GM12864 (cell line): ENCODE measurements around the gene ACE.

ENCODE experiments used
- DNase-seq: peaks from one replicate; pipeline ENCODE4 v3.0.0-alpha.2; 2011; ENCODE audit warnings: low read depth
- H3K4me3 ChIP-seq: 2 replicates; pipeline ENCODE4 v1.5.1; 2011; ENCODE audit warnings: mild to moderate bottlenecking, low read depth, low read length, control low read depth
- TF ChIP-seq, protein P1 (sequence below): IDR thresholded peaks from 2 replicates; pipeline ENCODE4 v1.5.1; 2011; ENCODE audit warnings: low read depth, mild to moderate bottlenecking, moderate library complexity, low read length, control low read depth, inconsistent platforms; ENCODE audit errors: missing control alignments

The ACE gene

DNA sequence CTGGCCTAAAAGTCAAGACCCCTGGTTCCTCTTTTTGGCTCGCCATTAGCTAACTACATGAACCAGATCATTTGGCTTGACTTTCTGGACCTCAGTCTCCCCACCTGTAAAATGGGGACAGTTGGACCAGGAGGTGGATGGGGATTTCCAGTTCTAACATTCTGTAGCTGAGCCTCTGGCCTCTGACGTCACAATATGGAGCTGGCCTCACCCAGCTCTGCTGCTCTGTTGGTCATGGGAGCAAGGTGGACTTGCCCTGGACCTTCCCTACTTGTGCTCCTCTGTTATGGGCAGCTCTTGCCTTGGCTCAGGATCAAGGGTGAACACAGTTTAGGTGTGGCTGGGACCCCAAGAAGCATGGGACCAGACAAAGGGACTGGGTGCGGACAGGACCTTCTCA, 29.8 kb downstream of the ACE start:
- no peak for DNase-seq
- TF ChIP-seq, protein P1, sequence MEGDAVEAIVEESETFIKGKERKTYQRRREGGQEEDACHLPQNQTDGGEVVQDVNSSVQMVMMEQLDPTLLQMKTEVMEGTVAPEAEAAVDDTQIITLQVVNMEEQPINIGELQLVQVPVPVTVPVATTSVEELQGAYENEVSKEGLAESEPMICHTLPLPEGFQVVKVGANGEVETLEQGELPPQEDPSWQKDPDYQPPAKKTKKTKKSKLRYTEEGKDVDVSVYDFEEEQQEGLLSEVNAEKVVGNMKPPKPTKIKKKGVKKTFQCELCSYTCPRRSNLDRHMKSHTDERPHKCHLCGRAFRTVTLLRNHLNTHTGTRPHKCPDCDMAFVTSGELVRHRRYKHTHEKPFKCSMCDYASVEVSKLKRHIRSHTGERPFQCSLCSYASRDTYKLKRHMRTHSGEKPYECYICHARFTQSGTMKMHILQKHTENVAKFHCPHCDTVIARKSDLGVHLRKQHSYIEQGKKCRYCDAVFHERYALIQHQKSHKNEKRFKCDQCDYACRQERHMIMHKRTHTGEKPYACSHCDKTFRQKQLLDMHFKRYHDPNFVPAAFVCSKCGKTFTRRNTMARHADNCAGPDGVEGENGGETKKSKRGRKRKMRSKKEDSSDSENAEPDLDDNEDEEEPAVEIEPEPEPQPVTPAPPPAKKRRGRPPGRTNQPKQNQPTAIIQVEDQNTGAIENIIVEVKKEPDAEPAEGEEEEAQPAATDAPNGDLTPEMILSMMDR: no peak

GRCh38 chr17:63511331-63511730, 34.5 kb downstream of the ACE start:
- TF ChIP-seq, protein P1: no peak
- H3K4me3 ChIP-seq: no peak overlapping the region
- DNase-seq: no peak

More for the DNA sequence above, 29.8 kb downstream of the ACE start:
- H3K4me3 ChIP-seq: no peak overlapping the region

GRCh38 chr17:63512388-63512787, 35.5 kb downstream of the ACE start:
- TF ChIP-seq, protein P1: no peak
- no peak overlapping the region for H3K4me3 ChIP-seq
- DNase-seq: no peak

GRCh38 chr17:63512896-63513644, 36.2 kb downstream of the ACE start:
- TF ChIP-seq, protein P1: no peak
- H3K4me3 ChIP-seq: no peak overlapping the region
- DNase-seq: no peak

DNA sequence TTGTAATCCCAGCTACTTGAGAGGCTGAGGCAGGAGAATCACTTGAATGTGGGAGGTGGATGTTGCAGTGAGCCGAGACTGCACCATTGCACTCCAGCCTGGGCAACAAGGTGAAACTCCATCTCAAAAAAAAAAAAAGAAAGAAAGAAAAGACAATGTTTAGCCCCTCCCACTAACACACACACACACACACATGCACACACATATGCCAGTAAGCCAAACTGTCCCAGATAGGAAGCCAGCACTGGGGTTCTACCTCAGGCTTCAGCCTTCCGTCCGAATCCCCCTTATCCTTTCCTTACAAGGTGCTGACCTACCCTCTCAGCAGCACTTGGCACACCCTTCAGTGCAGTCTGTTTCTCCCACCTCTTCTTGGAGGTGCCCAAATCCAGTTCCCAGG, 37.6 kb downstream of the ACE start:
- DNase-seq: no peak
- H3K4me3 ChIP-seq: no peak overlapping the region
- TF ChIP-seq, protein P1: no peak

- H3K4me3 ChIP-seq: no peak overlapping the region
- peak; percentile 22 for DNase-seq
- TF ChIP-seq, protein P1: no peak
Observed at GRCh38 chr17:63514974-63515373, 38.1 kb downstream of the ACE start.

GRCh38 chr17:63515426-63515825, 38.6 kb downstream of the ACE start:
- no peak overlapping the region for H3K4me3 ChIP-seq
- DNase-seq: no peak
- TF ChIP-seq, protein P1: no peak
